ENCODE results near the gene KRT4. TPM values are rescaled to one million over a fixed set of nuclear protein-coding genes. Genes with fewer than 3 reads are reported as not detected.

KRT4 gene
- total RNA-seq, 2 experiments from 2014 or later = 0.11 to 0.16 TPM

GRCh38 chr12:52789637-52790426 is 24.1 kb downstream of the KRT4 start:
- Mint-ChIP-seq H3K9me3 (no peaks in the 10 kb centered on the region), H3K27ac (no peak overlapping the region), H3K4me3 (no peak overlapping the region), H3K4me1 (ENCODE audit: low read depth) (peaks cover 19% of the 10 kb centered on the region), H3K36me3 (ENCODE audit: low read depth) (no peaks in the 10 kb centered on the region), H3K27me3 (peaks cover 28% of the 10 kb centered on the region)
- no peak for TF ChIP-seq CTCF (IDR thresholded peaks at IDR 0.05)
- DNase-seq (no peak), ATAC-seq (no peak)
- ChIA-PET POLR2A (interaction anchor here (1.5 kb wide), 1 partner anchor 28 kb away, joined by 3 read pairs; no protein-coding TSS in a partner anchor), CTCF (no interaction called here)
- intact Hi-C loops (cut with micrococcal nuclease) = no loop called here

GRCh38 chr12:52788876-52789636 is 24.9 kb downstream of the KRT4 start:
- no peak overlapping the region for H3K4me3 Mint-ChIP-seq
- H3K27ac Mint-ChIP-seq = no peak overlapping the region
- H3K27me3 Mint-ChIP-seq = peaks cover 28% of the 10 kb centered on the region
- ATAC-seq (no peak), DNase-seq (no peak)
- ChIA-PET POLR2A (interaction anchor here (0.7 to 1.5 kb wide), 2 partner anchors 10 to 28 kb away, joined by 3 to 4 read pairs; no protein-coding TSS in a partner anchor), CTCF (no interaction called here)
- no peak for TF ChIP-seq CTCF (IDR thresholded peaks at IDR 0.05)
- no peaks in the 10 kb centered on the region for H3K9me3 Mint-ChIP-seq
- H3K4me1 Mint-ChIP-seq (ENCODE audit: low read depth) = peaks cover 12% of the 10 kb centered on the region
- no peaks in the 10 kb centered on the region for H3K36me3 Mint-ChIP-seq (ENCODE audit: low read depth)
- intact Hi-C loops (cut with micrococcal nuclease) = no loop called here

GRCh38 chr12:52788192-52788875 is 25.6 kb downstream of the KRT4 start:
- no peak for ATAC-seq
- no peaks in the 10 kb centered on the region for H3K9me3 Mint-ChIP-seq
- intact Hi-C loops (cut with micrococcal nuclease) = no loop called here
- peaks cover 11% of the 10 kb centered on the region for H3K4me1 Mint-ChIP-seq (ENCODE audit: low read depth)
- H3K27me3 Mint-ChIP-seq = peaks cover 28% of the 10 kb centered on the region
- no peaks in the 10 kb centered on the region for H3K36me3 Mint-ChIP-seq (ENCODE audit: low read depth)
- DNase-seq = no peak
- no peak overlapping the region for H3K27ac Mint-ChIP-seq
- H3K4me3 Mint-ChIP-seq = no peak overlapping the region
- TF ChIP-seq CTCF (IDR thresholded peaks at IDR 0.05) = no peak
- ChIA-PET CTCF (interaction anchor here (0.8 kb wide), 1 partner anchor 205 kb away, joined by 3 read pairs; no protein-coding TSS in a partner anchor), POLR2A (interaction anchor here (0.7 kb wide), 1 partner anchor 9 kb away, joined by 4 read pairs; no protein-coding TSS in a partner anchor)

GRCh38 chr12:52787324-52788191 is 26.4 kb downstream of the KRT4 start:
- ChIA-PET POLR2A (no interaction called here), CTCF (interaction anchor here (0.8 to 1.3 kb wide), 2 partner anchors 92 to 204 kb away, joined by 3 to 4 read pairs; no protein-coding TSS in a partner anchor)
- DNase-seq (no peak), ATAC-seq (no peak)
- Mint-ChIP-seq H3K4me3 (no peak overlapping the region), H3K36me3 (ENCODE audit: low read depth) (no peaks in the 10 kb centered on the region), H3K27ac (no peak overlapping the region), H3K4me1 (ENCODE audit: low read depth) (peaks cover 11% of the 10 kb centered on the region), H3K27me3 (peaks cover 28% of the 10 kb centered on the region), H3K9me3 (no peaks in the 10 kb centered on the region)
- no peak for TF ChIP-seq CTCF (IDR thresholded peaks at IDR 0.05)
- intact Hi-C loops (cut with micrococcal nuclease) = no loop called here
